COR-L47 (cell line): ENCODE data around the gene CHTF18.
"Not testable (repeated sequence)": the region's sequence is repeated elsewhere in the genome, so short reads cannot be mapped to it uniquely, and the experiment has no call there.

ENCODE experiments used
- DNase-seq: peaks from one replicate; lab custom pipeline; 2025; lab: John Stamatoyannopoulos, UW

CHTF18 gene

DNA sequence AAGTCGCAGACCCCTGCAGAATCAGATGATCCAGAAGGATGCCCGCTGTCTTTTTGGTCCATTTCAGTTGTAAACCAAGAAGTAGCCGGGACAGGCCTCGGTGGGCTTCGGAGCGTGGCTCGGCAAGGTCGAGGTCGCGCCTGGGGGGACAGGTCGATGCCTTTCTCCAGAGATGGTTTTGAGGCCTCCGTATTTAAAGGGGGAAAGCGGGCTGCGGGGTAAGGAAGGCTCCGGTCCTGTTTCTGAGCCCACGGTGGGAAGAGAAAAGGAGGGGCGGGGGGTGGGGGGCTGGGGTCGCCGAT, 19.6 kb downstream of the CHTF18 start:
- DNase-seq, result no peak

DNA sequence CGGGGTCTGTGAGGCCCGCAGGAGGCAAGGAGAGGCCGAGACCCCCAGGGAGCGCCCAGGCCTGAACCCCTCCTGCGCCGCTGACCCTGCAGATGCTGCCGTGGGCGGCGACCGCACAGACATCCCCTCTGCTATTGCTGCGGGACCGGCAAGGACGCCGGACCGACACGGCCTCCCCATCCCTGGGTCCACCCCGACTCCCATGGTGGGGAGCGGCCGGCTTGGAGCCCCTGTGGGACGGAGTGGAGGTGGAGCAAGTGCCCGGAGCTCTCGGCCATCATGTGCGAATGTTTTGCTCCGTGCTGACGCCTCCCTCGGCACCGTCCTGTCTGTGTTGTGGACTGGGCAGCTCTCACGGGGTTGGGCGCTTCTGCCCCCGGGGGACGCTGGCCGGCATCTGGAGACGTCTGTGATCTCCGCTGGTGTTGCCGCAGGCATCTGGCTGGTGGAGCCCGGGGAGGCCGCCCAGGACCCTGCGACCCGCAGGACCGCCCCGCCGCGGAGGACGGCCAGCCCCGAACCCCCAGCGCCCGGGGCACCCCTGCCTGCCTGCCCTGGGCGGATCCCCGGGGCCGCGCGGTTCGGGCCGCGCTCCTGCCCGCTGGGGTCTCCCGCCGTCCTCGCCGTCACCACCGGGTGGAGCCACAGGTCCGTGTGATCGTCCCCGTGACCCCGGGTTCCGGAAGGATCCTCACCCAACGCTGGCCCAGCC, 24.9 kb downstream of the CHTF18 start:
- DNase-seq, result no peak

DNA sequence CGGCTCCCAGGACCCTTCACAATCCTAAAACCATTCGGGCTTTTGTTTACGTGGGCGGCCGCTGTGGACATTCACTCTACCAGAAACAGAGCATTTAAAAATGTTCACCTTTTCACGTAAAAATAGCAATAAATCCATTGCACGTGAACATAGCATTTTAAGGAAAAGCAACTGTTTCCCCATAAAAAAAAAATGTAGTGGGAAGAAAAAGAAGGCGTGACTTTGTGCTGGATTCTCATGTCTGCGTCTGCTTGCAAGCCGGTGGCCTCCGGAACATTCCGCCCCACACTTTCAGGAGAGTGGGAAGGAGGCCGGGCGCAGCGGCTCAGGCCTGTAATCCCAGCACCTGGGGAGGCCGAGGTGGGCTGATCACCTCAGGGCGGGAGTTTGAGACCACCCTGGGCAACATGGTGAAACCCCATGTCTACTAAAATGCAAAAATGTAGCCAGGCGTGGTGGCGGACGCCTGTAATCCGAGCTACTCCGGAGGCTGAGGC, 25.5 kb downstream of the CHTF18 start:
- DNase-seq, result no peak

DNA sequence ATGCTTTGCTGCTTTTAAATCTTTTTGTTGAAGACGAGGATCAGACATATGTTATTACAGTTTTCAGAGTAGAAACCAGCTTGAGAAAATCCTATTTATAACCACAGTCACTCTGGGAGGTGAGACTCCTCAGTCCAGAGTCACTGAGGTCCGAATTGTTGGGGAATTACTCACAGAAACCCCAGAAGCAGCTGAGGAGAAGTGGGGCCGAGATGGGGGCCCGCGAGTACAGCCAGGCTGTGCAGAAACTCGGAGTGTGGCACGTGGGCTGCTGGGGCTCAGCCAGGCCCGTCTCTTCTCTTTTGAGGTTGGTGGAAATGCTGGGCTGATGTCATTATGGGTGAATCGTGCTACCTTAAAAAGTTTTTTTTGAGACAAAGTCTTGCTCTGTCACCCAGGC, 26.6 kb downstream of the CHTF18 start:
- no peak for DNase-seq

DNA sequence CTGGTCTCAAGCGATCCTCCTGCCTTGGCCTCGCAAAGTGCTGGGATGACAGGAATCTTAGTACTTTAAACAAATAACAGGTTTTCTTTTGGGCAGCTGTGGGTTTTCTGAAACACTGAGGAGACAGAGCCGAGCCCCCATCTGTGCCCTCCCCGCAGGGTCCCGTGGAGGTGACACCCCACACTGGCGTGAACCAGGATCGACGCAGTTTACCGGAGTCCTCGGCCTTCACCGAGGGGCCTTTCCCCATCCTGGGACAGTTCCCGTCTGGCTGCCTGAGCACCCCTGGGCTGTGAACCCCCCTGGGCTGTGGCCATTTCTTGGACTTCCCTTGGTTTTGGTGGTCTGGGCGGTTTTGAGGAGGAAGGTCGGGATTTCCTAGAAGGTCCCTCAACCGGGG, 27.4 kb downstream of the CHTF18 start:
- no peak for DNase-seq

DNA sequence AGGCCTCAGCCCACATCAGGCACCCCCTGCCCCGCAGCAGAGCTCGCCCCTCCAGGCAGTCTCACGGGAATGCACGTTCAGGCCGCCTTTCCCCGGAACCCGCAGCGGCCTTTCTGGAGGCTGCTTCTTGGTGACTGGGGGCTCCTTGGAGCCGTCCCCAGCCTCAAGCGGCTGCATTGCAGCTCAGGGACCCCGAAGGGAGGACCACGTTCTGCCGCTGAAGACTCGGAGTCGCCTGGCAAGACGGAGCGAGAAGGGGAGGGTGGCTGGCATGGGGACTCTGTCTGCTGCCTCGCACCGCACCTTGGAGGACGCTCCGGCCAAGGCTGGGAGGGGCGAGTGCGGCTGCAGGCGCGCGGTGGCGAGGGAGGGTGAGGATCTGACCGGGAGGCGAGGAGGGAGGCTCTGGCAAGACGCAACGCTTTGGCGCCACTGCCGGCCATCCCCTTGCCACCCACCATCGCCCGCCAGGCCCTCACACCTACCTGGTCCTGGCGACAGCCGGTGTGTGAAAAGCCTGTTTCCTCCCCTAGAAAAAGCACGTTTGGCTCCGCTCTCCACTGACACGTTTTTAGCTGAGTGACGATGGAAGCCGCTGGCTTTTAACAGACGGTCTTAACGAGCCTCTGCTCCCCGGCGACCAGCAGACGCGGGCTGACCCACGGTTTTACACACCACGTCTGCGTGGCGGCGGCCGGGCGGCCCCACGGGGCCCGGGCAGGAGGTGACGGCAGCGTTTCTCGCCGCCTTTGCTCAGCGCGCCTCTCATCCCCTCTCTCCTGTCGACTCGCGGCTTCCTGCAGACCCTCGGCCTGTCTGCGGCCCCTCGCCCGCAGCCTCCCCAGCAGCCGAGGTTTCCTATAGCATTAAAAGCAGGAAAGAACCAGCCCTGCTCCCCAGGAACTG, 28.8 kb downstream of the CHTF18 start:
- DNase-seq, result no peak

DNA sequence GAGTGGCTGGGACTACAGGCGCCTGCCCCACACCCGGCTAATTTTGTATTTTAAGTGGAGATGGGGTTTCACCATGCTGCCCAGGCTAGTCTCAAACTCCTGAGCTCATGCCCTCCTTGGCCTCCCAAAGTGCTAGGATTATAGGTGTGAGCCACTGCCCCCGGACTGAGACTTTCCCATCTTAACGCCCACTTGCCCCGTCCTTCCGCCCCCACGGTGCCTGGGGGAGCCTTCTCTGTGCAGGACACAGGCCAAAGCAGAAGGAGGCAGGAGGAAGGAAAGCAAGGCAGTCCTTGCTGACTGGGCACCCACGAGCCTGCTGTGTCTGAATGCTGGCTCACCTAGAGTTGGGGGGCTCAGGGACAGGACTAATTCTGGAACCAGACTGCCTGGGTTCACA, 29.7 kb downstream of the CHTF18 start:
- DNase-seq, result no peak

DNA sequence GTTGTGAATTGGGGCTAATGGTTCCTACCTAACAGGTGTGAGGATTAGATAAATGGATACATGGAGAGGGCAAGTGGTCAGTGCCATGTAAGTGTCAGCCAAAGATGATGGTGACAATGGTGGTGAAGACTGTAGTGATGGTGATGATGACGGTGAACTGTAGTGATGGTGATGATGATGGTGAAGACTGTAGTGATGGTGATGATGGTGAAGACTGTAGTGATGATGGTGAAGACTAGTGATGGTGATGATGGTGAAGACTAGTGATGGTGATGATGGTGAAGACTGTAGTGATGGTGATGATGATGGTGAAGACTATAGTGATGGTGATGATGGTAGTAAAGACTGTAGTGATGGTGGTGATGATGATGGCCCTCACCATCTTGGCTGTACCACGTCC, 30.2 kb downstream of the CHTF18 start:
- DNase-seq, result no peak

DNA sequence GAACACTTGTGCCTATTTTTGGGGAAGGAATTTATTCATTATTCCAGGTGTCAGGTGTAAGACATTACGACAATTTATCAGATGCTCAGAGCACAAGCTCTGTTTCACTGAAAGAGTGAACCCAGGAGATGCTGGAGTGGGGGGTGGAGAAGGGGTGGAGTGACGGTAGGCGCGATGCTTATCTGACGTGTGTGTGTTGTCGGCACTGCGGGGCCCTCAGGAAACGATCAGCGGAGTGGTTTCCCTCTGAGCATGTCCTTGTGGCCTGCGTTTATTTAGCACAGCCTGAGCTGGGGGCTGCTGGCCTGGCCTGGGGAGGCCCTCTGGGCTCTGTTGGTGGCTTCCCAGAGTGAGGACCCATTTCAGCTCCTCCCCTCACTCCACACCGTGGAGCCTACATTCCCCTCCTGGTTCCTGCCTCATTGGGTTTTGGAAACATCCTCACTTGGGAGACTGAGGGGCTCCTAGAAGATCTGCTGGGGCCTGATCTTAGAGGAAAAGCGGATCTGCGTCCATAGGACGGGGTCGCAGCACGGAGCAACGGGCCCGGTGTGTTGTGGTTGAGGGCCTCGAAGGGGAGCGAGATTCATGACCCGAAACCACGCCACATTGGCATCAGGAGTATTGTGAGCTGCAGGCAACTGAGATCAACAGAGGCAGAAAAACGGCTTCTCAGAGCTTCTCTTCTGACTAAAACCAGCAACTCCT, 31.1 kb downstream of the CHTF18 start:
- DNase-seq, result no peak

DNA sequence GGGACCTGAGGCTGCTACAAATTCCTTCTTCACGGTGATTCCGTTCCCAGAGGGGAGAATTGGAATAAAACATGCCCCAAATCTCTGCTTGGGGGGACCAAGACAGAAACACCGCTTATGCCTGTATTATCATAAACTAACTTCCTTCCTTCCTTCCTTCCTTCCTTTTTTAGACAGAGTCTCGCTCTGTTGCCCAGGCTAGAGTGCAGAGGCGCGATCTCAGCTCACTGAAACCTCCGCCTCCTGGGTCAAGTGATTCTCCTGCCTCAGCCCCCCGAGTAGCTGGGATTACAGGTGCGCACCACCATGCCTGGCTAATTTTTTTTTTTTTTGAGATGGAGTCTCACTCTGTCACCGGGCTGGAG, 31.6 kb downstream of the CHTF18 start:
- DNase-seq, result not testable (repeated sequence)

DNA sequence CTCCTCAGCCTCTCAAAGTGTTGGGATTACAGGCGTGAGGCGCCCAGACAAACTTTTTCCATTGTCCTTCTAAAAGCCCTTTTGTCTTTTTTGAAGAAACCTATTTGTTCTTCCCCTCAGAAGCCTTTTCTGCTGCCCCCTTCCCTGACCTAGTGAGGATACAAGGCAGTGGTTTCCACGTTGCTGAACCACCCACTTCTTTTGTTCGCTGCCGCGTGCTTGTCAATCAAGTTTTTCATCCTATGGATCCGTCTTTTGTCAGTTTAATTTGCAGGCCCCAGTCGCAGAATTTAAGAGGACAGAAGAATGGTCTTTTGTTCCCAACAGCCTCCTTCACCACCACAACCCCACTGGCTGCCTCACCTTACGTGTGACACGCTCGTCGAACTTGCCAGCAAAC, 32.3 kb downstream of the CHTF18 start:
- DNase-seq, result no peak

DNA sequence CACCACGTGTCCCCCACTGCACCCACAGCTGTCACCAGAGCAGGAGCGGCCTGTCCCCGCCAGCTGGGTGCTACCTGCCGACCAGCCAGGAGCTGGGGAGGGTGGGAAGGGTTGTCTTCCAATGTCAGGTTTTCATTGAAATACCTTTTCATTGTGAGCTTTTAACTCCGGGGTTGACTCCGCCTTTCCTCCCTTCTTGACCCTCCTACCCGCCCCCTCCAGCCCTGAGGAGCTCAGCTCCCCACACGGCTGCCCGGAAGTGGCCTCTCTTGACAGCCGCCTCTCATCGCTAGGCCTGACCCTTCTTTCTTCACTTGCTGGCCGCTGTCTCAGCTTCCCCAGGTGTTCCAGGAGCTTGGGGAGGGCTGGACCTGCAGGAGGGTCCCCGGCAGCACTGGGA, 33.3 kb downstream of the CHTF18 start:
- no peak for DNase-seq

DNA sequence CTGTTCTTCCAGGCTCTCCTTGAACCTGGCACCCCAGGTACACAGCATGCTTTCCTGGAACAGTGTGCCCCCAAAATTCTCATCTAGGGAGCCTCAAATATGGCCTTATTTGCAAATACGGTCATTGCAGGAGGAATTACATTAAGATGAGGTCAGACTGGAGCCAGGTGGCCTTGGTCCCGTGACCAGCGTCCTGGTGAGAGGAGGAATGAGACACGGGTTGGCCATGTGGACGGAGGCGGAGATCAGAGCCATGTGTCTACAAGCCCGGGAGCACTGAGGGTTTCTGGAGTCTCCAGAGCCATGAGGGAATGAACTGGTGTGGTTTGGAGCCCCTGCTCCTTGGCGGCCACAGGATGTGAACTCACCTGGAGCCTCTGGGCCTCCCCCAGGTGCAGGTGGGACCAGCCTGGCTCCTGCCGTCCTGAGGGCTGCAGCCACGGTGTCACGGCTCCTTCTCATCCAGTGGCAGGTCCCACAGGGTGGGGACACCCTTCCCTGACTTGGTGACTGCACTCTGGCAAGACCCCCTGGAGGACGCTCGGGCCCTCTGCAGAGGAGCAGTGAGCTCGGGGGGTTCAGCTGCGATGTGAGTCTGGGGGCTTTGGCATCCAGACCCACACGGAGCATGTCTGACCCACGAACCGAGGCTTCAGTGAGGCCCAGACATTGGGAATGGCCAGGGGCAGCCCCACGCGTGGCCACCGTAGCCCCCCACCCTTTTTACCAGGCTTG, 33.9 kb downstream of the CHTF18 start:
- DNase-seq, result no peak

DNA sequence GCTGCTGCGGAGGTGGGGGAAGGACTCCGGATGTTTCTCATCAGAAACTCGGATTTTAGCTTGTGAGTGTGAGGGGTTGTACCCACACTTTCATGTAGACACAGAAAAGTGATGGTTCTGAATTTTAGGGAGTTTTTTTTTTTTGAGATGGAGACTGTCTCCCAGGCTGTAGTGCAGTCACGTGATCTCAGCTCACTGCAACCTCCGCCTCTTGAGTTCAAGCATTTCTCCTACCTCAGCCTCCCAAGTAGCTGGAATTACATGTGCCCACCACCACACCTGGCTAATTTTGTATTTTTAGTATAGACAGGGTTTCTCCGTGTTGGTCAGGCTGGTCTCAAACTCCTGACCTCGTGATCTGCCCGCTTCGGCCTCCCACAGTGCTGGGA, 34.5 kb downstream of the CHTF18 start:
- no peak for DNase-seq

DNA sequence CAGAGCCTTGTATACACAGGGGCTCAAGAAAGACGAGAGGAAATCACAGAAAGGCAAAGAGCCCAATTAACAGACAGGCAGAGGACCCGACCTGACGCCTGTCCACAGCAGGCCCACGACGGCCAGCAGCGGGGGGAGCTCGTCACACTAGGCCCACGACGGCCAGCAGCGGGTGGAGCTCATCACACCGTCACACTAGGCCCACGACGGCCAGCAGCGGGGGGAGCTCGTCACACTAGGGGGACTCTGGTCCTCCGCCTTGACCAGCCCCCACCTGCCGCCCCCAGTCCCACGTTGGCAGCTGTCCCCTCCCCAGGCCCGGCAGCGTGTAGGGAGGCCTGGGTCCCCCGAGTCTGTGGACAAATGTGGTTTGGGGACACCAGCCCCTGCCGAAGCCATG, 35.8 kb downstream of the CHTF18 start:
- no peak for DNase-seq

DNA sequence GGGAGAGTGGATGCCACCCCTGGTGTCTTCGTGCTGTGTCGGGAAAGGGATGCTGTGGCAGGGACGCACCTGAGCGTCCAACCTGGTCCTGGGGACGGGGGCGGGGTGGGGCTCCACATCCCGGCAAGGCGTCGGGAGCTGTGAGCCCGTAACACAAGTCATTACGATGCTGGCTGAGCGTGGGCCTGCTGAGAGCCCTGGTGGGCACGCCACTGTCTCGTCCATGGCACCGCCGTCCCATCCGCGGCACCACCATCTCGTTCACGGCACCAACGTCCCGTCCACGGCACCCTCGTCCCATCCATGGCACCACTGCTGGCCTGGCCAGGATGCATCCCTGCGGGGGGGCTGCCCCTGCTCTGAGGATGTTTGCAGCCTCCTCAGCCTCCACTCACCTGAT, 36.2 kb downstream of the CHTF18 start:
- DNase-seq, result no peak

DNA sequence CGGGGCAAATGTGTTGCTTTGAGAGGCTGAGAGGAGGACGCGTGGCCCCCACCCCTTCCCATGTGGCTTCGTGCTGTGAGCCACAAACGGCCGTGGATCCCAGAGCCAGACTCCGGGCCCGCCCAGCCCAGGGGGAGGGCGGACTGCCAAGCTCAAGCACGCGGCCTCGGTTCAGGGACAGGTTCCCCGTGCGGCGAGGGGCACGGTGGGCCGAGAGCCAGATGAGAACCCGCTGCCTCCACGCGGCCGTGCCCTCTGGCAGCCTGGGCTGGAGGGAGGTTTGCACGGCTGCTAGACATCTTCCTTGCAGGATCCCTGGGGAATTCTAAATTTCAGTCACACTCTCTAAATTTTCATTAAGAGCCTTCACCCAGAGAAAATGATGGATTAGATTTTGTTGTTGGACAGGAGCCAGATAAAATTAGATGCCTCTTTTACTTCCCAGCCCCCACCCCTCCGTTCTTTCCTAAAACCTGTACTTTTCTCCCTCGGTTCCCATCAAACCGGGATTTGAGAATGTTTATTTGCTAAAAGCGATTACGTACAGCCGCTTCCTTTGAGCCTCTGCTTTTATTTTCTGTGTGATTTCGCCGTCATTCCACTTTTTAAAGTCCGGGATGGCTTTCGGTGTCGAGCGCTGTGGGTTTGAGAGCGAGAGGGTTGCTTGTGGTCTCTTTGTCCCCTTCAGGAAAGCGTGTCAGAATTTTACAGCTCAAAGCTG, 37.1 kb downstream of the CHTF18 start:
- no peak for DNase-seq

DNA sequence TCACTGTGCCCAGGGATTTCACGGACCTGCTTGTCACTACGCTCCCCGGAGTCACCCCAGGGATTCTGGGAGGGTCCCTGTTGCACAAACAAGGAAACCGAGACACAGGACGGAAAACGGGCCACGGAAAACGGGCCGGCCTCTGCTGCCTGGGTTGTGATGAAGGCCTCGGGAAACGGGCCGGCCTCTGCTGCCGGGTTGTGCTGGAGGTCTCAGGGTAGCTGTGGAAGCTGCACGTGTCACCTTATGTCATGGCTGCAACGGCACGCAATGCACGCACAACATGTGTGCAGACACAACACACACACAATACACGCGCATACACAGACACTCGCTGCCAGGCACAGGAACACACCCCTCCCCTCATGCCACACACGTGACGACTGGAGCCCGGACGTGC, 39.1 kb downstream of the CHTF18 start:
- DNase-seq, result no peak

DNA sequence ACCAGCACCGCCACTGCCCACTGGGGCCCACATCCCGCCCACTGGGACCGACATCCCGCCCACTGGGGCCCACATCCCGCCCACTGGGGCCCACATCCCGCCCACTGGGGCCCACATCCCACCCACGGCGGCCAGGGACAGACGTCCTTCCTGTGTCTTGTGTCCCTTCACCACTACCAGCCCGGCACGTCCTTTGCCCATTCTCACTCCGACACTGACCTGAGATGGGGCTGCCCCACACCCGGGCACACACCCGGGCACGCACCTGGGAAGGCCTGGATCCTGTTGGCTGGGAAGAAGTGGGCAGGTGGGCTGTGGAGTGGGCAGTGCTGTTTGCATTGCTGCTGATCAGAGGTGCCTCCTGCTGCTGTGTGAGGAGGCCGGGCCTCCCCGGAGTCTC, 40.5 kb downstream of the CHTF18 start:
- DNase-seq, result no peak

DNA sequence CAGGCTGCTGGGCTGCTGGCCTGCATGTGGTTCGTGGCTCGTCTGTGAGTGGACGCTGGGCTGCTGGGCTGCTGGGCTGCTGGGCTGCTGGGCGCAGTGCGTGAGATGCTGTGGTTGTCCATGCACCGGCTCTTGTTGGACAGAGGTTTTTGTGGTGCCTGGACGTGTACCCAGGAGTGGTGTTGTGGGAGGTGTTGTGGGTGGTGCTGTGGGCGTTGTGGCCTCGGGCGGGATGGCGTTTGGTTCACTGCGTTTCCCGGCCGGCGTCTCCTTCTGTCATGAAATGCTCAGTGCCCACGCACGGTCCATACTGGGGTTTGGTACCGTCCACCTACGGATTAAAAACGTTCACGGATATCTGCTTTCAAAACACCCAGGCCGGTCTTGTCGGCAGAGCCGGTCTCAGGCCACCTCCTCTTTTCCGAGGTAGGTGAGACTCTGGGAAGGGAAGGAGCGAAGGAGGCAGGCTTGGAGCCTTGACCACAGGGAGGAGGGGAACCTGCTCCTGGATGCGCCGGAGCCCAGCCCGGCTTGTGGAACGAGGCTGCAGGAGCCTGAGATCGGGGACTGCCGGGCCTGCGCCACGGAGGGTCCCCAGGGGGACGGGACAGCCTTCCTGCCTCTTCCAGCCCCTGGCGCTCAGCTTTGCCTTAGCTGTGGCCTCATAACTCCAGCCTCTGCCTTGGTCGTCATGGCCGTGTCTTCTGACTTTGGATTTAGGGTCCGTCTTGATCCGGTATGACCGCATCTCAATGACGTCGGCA, 41.9 kb downstream of the CHTF18 start:
- DNase-seq, result no peak
